GM21447 (cell line): ENCODE measurements around the gene SURF4.
A peak's percentile ranks its signal among the peaks of the same experiment; 100 is the strongest.

Experiments
- ATAC-seq: cut with Tn5 transposase; IDR thresholded peaks from one replicate; pipeline ENCODE4 v1.9.1; 2021; ENCODE audit not compliant: unreplicated experiment

The SURF4 gene

GRCh38 chr9:133353548-133353947, 22.3 kb downstream of the SURF4 start:
- ATAC-seq = no peak

GRCh38 chr9:133352635-133353340, 23.1 kb downstream of the SURF4 start:
- no peak for ATAC-seq

- no peak for ATAC-seq
Measured at GRCh38 chr9:133351908-133352634, 23.8 kb downstream of the SURF4 start.

DNA sequence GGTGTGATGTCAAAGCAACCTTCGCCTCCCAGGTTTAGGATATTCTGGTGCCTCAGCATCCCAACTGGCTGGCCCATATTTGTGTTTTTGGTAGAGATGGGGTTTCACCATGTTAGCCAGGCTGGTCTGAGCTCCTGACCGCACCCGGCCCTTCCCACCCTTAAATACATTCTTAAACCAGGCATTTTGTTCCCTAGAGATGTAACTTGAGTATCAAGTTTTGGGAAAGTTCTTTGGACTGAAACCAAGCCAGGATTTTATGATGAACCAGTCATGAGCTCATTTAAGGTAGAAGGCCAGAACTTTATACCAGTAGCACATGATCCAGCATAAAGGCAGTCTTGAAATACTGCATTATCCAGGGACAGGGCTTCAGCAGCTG, 24.3 kb downstream of the SURF4 start:
- ATAC-seq = no peak

GRCh38 chr9:133349965-133350616, 25.8 kb downstream of the SURF4 start:
- ATAC-seq = no peak

GRCh38 chr9:133348718-133349573, 26.9 kb downstream of the SURF4 start:
- ATAC-seq = no peak

DNA sequence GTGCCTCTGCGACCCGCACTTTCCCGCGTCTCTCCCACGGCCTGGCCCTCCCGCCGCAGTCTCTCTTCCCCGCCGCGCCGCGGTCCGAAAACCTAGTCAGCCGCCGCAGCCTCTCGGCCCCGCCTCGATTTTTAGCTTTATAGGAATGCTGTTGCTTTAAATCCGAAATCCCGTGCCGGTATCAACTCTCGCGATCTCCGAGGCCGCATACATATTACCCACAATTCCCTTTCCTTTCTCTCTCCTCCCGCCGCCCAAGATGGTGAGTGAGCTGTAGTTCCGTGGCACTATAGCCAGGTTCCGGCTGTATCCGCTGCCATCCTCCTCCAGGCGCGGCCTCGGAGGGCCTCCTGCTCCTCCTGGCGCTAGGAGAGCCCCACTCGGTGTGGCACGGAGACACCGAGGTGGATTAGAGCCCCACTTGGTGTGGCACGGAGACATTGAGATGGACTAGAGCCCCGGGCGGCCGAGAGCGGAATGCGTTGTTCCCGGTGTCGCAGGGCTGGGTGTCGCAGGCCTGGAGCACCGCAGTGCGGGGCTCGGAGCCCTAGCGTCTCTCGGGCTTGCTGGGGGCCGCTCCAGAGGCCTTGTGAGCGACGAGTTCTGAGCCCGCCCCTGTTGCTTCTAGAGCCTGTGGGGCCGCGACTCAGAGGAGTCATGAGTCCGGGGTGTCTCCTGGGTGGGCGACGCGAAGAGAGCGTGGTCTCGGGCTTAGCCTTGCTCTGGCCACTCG, 27.7 kb downstream of the SURF4 start, which contains the start of the genes MED22 and RPL7A:
MED22 (minus strand) TSS at position 147 of the 733 bp plus-strand sequence. CDS start 1,469 bp downstream, outside the sequence.
RPL7A (plus strand) TSS at position 234 of the 733 bp plus-strand sequence; CDS start at position 260, 26 bp downstream.
- ATAC-seq = peak; percentile 67

DNA sequence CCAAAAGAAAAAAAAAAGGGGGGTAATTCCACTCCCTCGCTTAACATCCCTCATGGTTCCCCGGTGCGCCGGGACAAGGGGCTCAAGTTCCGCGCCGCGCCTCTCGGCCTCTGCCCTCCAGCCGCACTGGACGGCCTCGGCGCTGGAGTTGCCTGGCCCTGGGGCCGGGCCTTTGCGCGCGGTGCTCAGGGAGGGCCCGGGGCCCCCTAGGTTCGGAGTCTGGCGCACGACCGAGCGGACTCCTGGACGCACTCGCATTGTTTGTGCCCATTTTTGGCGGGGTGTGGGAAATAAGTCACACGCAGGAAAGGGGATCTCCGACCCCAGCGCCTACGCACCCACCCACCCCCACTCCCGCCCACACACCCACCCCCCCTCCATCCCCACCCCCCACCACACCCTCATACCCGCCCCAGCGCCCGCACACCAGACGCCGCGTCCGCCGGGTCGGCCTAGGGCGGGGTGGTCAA, 28.3 kb downstream of the SURF4 start:
- peak; percentile 37 for ATAC-seq

DNA sequence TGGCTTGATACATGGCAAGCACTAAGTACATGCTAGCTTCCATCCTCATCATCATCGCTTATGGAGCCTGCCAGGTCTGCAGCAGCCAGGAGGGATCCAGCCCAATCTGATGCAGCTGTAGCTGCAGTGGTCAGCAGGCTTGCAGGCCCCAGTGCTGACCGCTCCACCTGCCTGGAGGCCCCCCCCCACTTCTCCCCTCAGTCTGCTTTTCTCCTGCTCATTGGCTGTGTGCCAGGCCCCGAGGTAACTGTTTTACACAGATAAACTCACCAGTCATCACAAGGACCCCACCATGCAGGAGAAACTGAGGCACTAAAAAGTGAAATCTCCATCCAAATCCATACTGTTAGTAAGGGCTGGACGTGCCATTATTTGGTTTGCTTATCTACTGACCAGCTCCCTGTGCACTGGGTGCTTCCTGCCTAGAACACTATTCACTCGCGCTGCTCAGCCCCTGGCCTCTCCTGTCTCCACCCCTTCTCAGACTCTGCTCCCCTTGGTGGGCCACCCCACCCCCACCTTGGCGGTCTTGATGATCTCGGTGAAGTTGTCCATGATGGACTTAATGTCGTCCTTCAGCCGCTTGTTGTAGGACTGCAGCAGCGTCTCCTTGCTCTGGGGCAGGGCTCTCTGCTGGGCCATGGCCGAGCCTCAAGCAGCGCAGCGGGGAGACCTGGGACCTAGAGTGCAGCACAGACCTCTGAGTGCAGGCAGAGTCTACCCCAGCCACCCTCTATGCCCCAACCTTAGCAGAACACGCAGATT, 29.7 kb downstream of the SURF4 start:
- ATAC-seq = no peak

- ATAC-seq = no peak
Measured at GRCh38 chr9:133345596-133345995, 30.3 kb downstream of the SURF4 start.

GRCh38 chr9:133344979-133345378, 30.9 kb downstream of the SURF4 start:
- ATAC-seq = no peak

GRCh38 chr9:133344071-133344470, 31.8 kb downstream of the SURF4 start:
- ATAC-seq = no peak

DNA sequence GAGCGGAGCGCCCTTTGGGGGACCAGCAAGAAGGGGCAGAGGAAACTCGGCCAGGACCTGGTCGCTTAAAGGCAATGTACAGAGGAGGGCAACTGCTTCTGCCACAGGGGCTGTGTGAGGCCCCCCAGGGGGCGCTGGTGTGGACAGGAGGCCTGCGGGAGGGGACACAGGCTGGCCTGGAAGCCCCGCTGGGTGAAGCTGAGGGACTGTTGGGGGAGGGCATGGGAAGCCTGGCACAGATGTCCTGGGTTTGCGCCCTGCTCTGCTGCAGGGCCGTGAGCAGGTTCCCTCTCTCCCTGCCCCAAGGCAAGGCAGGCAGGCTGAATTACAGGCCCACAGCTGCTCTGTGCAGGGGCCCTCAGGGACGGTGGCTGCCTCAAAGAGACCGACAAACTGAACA, 33.3 kb downstream of the SURF4 start:
- no peak for ATAC-seq

DNA sequence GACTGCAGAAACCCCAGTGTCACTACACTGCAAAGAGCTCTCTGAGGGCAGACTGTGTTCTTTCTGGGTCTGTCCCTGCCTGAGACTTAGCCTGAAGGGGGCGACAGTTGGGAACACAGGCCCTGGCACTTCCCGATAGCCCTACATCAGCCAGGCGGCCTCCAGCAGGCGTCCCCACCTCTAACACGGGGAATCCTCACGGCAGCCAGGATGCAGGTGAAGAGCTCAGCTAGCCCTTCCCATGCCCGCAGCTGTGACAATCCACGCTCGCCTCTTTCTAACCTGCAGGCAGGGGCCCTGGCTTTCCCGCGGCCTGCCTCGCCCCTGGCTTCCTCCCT, 33.8 kb downstream of the SURF4 start:
- no peak for ATAC-seq

DNA sequence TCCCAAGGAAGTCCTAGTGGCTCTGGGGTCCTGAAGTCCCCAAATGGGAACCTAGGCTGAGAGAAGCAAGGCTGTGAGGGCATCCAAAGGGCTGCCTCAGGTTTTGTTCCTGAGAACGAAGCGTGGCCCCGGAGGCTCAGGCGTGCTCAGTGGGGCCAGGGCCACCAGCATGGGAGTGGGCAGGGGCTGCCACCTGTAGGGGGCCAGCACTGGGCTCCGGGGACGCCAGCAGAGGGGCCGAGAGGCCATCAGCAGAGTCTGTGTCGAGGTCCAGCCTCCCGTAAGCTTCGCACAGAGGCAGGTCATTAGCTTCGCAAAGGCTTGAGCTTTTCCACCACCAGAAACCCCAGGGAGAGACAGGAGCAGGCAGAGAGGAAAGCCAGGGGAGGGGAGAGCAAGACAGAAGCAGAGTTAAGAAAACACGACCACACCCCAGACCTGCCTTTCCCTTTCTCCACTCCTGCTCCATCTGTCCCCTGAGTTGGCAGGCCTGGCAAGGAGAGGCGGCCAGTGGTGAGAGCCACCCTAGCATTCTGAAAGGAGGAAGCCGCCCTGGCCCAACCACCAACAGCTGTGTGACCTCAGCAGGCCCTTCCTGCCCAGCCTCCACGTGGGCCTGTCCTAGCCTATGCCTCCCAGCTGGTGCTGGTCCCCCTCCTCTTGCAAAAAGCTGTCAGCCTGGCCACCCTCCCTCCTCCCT, 34.3 kb downstream of the SURF4 start:
- no peak for ATAC-seq

DNA sequence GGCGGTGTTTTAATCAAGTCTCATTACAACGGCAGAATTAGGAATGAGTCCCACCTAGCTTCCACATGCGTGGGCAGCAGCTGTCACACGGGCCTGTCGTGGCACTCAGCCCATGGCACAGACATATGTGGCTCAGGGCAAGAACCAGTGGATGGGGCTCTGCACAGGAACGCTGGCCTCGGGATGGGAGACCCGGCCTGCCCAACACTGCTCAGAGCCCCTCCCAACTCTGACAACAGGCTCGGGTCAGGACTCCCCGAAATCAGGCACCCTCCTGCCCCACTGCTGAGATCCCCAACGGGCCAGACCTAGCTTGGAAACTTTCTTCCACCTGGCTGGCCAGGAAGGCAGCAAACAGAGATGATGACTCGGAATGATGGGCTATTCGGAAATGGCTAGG, 34.9 kb downstream of the SURF4 start:
- ATAC-seq = no peak

- no peak for ATAC-seq
Measured at GRCh38 chr9:133340256-133340655, 35.6 kb downstream of the SURF4 start.

DNA sequence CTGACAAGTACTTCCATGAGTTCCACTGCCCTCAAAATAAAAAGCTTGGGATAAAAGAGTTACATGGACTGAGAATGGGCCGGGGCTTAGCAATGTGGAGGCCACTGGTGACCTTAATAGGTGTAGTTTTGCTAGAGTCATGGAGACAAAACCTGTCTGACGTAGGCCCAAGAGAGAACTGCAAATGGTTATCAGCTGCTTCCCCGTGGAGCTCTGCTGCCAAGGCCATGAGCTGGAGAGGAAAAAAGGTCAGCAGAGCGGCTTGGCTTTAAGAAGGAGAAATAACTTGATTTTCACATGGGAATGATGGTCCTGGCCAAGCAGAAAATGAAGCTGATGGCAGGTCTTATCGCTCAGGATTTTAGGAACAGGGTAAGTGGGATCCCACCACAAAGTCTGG, 36.2 kb downstream of the SURF4 start:
- ATAC-seq = no peak
